Hepatocyte (in vitro differentiated cells): ENCODE measurements around the gene TIAM1.

Source experiments
- CTCF ChIP-seq: fragments of 200-600 bp; sonication (generic); IDR thresholded peaks from 2 replicates; pipeline ENCODE4 v1.5.1; 2016; ENCODE audit warnings: antibody characterized with exemption, mild to moderate bottlenecking; ENCODE audit not compliant: poor library complexity
- EZH2 ChIP-seq: fragments of 200-600 bp; sonication (generic); IDR thresholded peaks from 2 replicates; pipeline ENCODE4 v1.6.1; 2016; ENCODE audit warnings: antibody characterized with exemption, mild to moderate bottlenecking, borderline replicate concordance
- EZH2phosphoT487 ChIP-seq: fragments of 200-600 bp; sonication (generic); IDR thresholded peaks from one replicate; pipeline ENCODE4 v1.6.1; 2018; ENCODE audit warnings: antibody characterized with exemption, mild to moderate bottlenecking, low read depth, moderate library complexity; ENCODE audit not compliant: unreplicated experiment, severe bottlenecking

GRCh38 chr21:31298618-31299269 lies 45.3 kb downstream of the TIAM1 start:
- TF ChIP-seq CTCF, result no peak
- no peak for TF ChIP-seq EZH2
- TF ChIP-seq EZH2phosphoT487, result no peak
